ENCODE data around the gene CTNNBL1. TPM values are rescaled to one million over a fixed set of nuclear protein-coding genes. Genes with fewer than 3 reads are reported as not detected.

CTNNBL1 gene
- total RNA-seq, 2 donors from 2014 or later: 36.6 to 50.7 TPM

DNA sequence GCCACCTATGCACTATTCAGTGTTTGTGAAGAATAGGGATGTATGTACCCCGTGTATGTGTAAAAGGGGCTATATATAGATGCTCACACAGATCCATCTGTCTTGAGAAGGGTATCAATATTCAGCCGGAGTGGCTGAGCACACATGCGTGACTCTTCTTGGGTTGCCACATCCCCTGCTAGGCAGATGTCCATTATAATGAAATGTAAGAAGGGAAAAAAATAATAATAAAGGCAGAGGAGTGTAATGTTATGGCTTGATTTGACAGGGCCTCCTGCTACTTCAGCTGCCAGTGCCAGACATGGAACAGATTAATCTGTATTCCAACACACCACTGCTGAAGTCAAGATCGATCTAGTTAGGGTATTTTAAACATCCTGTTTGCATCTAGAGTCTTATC is 134.9 kb downstream of the CTNNBL1 start:
- intact Hi-C loops (cut with DNase I): no loop called here
- no peaks in the 10 kb centered on the region for H3K36me3 ChIP-seq
- no peak overlapping the region for H3K4me3 ChIP-seq
- H3K9me3 ChIP-seq: no peaks in the 10 kb centered on the region
- H3K9ac ChIP-seq (ENCODE audit: low read depth in 2 of 2, low read length in 2 of 2): no peak overlapping the region
- TF ChIP-seq, protein P1, sequence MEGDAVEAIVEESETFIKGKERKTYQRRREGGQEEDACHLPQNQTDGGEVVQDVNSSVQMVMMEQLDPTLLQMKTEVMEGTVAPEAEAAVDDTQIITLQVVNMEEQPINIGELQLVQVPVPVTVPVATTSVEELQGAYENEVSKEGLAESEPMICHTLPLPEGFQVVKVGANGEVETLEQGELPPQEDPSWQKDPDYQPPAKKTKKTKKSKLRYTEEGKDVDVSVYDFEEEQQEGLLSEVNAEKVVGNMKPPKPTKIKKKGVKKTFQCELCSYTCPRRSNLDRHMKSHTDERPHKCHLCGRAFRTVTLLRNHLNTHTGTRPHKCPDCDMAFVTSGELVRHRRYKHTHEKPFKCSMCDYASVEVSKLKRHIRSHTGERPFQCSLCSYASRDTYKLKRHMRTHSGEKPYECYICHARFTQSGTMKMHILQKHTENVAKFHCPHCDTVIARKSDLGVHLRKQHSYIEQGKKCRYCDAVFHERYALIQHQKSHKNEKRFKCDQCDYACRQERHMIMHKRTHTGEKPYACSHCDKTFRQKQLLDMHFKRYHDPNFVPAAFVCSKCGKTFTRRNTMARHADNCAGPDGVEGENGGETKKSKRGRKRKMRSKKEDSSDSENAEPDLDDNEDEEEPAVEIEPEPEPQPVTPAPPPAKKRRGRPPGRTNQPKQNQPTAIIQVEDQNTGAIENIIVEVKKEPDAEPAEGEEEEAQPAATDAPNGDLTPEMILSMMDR (IDR thresholded peaks at IDR 0.05): no peak
- H3K27me3 ChIP-seq: no peaks in the 10 kb centered on the region
- no peak overlapping the region for H3K27ac ChIP-seq
- DNase-seq: no peak
- H3K4me1 ChIP-seq: no peaks in the 10 kb centered on the region

DNA sequence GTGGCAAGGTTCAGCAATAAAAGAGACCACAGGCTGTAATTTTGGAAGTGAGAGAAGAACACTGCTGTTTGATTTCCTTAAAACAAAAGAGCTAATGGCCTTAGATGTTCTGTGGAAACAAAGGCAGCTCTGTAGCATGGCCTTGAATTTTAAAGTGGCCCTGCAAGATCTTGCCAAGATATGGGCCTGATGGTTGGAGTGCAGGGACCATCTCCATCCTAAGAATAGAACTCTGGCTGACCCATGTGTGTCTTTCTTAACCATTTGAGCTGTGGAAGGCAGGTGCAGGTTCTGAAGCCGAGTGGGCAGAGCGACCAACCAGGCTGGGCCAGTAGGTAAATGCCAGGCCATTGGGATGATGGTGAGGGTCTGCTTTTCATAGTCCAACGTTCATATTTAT is 135.3 kb downstream of the CTNNBL1 start:
- no peaks in the 10 kb centered on the region for H3K4me1 ChIP-seq
- H3K9me3 ChIP-seq: no peaks in the 10 kb centered on the region
- H3K36me3 ChIP-seq: no peaks in the 10 kb centered on the region
- H3K4me3 ChIP-seq: no peak overlapping the region
- TF ChIP-seq, protein P1 (IDR thresholded peaks at IDR 0.05): no peak
- intact Hi-C loops (cut with DNase I): no loop called here
- no peak overlapping the region for H3K9ac ChIP-seq (ENCODE audit: low read depth in 2 of 2, low read length in 2 of 2)
- no peak for DNase-seq
- no peak overlapping the region for H3K27ac ChIP-seq
- H3K27me3 ChIP-seq: no peaks in the 10 kb centered on the region

DNA sequence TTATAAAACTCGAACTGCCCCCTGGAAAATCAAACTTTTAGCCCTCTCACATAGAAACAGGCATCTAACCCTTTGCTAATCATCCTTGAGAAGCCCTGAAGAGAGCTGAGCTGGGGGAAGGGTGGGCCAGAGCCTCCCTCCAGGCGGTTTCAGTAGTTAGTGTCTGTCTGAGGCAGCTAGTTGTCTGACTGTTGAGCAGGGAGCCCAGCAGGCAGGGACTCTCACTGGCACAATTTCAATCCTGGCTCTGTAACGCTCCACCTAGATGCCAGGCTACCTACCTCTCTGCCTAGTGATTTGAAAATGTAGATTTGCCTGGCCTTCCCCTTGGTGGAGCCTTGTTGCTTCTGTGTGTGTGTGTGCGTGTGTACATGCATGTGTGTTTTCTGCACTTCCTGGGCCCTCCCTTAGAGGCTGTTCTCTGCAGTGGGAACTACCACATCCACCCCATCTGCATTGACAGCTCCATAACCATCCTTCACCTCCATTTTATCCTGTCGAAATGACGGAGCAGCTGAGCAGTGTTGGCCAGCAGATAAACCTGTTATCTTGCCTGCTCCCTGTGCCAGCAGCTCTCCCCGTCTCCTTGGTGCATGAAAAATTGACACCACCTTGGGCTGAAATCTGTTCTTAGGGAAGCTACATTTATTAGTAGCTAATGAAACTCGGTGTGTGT is 139.5 kb downstream of the CTNNBL1 start:
- Histone ChIP-seq H3K36me3 (no peaks in the 10 kb centered on the region), H3K27ac (no peak overlapping the region), H3K4me1 (no peaks in the 10 kb centered on the region), H3K4me3 (no peak overlapping the region), H3K9me3 (no peaks in the 10 kb centered on the region), H3K27me3 (no peaks in the 10 kb centered on the region), H3K9ac (ENCODE audit: low read depth in 2 of 2, low read length in 2 of 2) (no peak overlapping the region)
- TF ChIP-seq, protein P1 (IDR thresholded peaks at IDR 0.05): no peak
- intact Hi-C loops (cut with DNase I): no loop called here
- DNase-seq: no peak

DNA sequence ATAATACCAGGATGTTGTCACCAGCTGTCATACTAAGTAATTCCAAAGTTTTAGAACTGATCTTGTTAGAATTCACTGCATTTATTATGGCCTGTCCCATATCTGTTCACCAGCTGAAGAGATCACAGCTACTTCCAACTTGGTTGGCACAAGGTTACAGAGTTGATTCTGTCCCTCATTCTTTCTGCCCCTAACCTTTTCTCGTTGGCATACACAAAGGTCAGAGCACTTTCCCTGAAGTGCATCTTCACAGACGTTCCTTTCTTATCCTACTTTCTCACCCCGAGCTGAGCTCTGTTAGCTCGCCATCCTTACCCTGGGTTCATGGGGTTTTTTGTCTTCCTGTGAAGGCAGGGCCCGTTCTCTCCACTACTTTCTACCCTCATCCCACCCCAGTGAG is 143.1 kb downstream of the CTNNBL1 start:
- H3K4me3 ChIP-seq: no peak overlapping the region
- intact Hi-C loops (cut with DNase I): no loop called here
- H3K36me3 ChIP-seq: no peaks in the 10 kb centered on the region
- no peaks in the 10 kb centered on the region for H3K4me1 ChIP-seq
- no peak overlapping the region for H3K9ac ChIP-seq (ENCODE audit: low read depth in 2 of 2, low read length in 2 of 2)
- TF ChIP-seq, protein P1 (IDR thresholded peaks at IDR 0.05): no peak
- H3K27ac ChIP-seq: no peak overlapping the region
- no peaks in the 10 kb centered on the region for H3K27me3 ChIP-seq
- no peak for DNase-seq
- H3K9me3 ChIP-seq: no peaks in the 10 kb centered on the region

DNA sequence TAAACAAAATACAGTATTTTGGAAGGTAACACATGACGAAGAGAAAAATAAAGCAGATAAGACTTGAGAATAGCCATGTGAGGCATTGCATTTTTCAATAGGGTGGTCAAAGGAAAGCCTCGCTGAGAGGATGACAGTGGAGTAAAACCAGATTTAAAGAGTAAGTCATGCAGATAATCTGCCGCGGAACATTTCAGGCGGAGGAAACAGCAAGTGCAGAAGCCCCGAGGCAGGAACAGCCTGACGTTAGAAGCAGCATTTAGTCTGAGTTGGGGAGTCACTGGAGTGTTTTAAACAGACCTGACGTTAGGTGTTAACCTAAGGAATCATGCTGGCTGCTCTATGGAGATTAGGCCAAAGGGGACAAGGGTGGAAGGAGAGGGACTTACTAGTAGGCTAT is 144.1 kb downstream of the CTNNBL1 start:
- Histone ChIP-seq H3K27me3 (no peaks in the 10 kb centered on the region), H3K4me3 (no peak overlapping the region), H3K9me3 (no peaks in the 10 kb centered on the region), H3K9ac (ENCODE audit: low read depth in 2 of 2, low read length in 2 of 2) (no peak overlapping the region), H3K36me3 (no peaks in the 10 kb centered on the region), H3K4me1 (no peaks in the 10 kb centered on the region), H3K27ac (no peak overlapping the region)
- intact Hi-C loops (cut with DNase I): no loop called here
- no peak for DNase-seq
- TF ChIP-seq, protein P1 (IDR thresholded peaks at IDR 0.05): no peak

Measured in colonic mucosa (tissue), 4 donors.